HepG2 (cell line): ENCODE measurements around the gene LIMS2. TPM values are rescaled to one million over a fixed set of nuclear protein-coding genes. Genes with fewer than 3 reads are reported as not detected.

ENCODE experiments used
- CEBPG ChIP-seq: IDR thresholded peaks from 2 replicates; pipeline ENCODE4 v1.6.1; 2016
- GABPA ChIP-seq, 2 experiments: IDR thresholded peaks; 2 replicates each; pipeline ENCODE4 v1.6.1; 2011 to 2016; ENCODE audit warnings: low read depth in 2 of 2, low read length in 1 of 2, missing biosample characterization in 1 of 2, missing genetic modification characterization in 1 of 2
- KMT2A ChIP-seq: sonication (generic); formaldehyde crosslinking; IDR thresholded peaks from 2 replicates; pipeline ENCODE4 v1.4.0; 2020; ENCODE audit warnings: missing genetic modification reagents
- MTF1 ChIP-seq: sonication (generic); formaldehyde crosslinking; IDR thresholded peaks from 2 replicates; pipeline ENCODE4 v1.5.0; 2020; ENCODE audit warnings: missing genetic modification reagents
- PAX8 ChIP-seq: sonication (generic); formaldehyde crosslinking; IDR thresholded peaks from 2 replicates; pipeline ENCODE4 v1.8.0; 2022; ENCODE audit warnings: mild to moderate bottlenecking, missing genetic modification reagents, borderline replicate concordance
- RCOR2 ChIP-seq: IDR thresholded peaks from 2 replicates; pipeline ENCODE4 v1.6.1; 2016; ENCODE audit warnings: missing biosample characterization, missing genetic modification reagents
- SP2 ChIP-seq: sonication (generic); formaldehyde crosslinking; IDR thresholded peaks from 2 replicates; pipeline ENCODE4 v1.5.1; 2020; ENCODE audit warnings: mild to moderate bottlenecking, missing genetic modification reagents
- STAT6 ChIP-seq: sonication (generic); formaldehyde crosslinking; IDR thresholded peaks from 2 replicates; pipeline ENCODE4 v1.4.0; 2020; ENCODE audit warnings: missing genetic modification reagents, mild to moderate bottlenecking, borderline replicate concordance
- THYN1 ChIP-seq: sonication (generic); formaldehyde crosslinking; IDR thresholded peaks from 2 replicates; pipeline ENCODE4 v1.8.1; 2023; ENCODE audit warnings: low read depth, mild to moderate bottlenecking, moderate library complexity, missing genetic modification reagents, borderline replicate concordance
- YY1 ChIP-seq: IDR thresholded peaks from 2 replicates; pipeline ENCODE4 v1.6.1; 2011; ENCODE audit warnings: low read length, low read depth, moderate library complexity, mild to moderate bottlenecking; ENCODE audit not compliant: insufficient read depth, insufficient replicate concordance
- ZFP37 ChIP-seq: sonication (generic); formaldehyde crosslinking; IDR thresholded peaks from 2 replicates; pipeline ENCODE4 v1.4.0; 2020; ENCODE audit warnings: missing genetic modification reagents, borderline replicate concordance
- ZFP91 ChIP-seq: sonication (generic); formaldehyde crosslinking; IDR thresholded peaks from 2 replicates; pipeline ENCODE4 v1.9.0; 2022; ENCODE audit warnings: missing genetic modification reagents, mild to moderate bottlenecking, borderline replicate concordance
- ZNF142 ChIP-seq: sonication (generic); formaldehyde crosslinking; IDR thresholded peaks from 2 replicates; pipeline ENCODE4 v1.4.0; 2020; ENCODE audit warnings: missing genetic modification reagents
- ZNF354B ChIP-seq: sonication (generic); formaldehyde crosslinking; IDR thresholded peaks from 2 replicates; pipeline ENCODE4 v1.8.0; 2022; ENCODE audit warnings: mild to moderate bottlenecking, missing genetic modification reagents
- ZNF484 ChIP-seq: sonication (generic); formaldehyde crosslinking; IDR thresholded peaks from 2 replicates; pipeline ENCODE4 v1.5.1; 2020; ENCODE audit warnings: mild to moderate bottlenecking, low read depth, missing genetic modification reagents, borderline replicate concordance
- polyA plus RNA-seq, 8 experiments: library from polyadenylated mRNA; depleted of rRNA in 3 of 8; stranded (reverse) in 7 of 8; unstranded in 1 of 8; fragments of >200 nt; fragmentation: Illumina TruSeq in 4 of 8; extraction: Trizol in 4 of 8; gene quantifications; 2 replicates each; pipeline versions ENCODE4 v1.2.1 to v1.2.3, GENCODE V29; 2011 to 2016; ENCODE audit warnings: low read depth in 4 of 8, missing spikeins in 1 of 8, mixed read lengths in 1 of 8; ENCODE audit not compliant: insufficient read depth in 1 of 8
- total RNA-seq, 5 experiments: library from RNA; depleted of rRNA; stranded (reverse); fragments of >200 nt; fragmentation: Illumina TruSeq; extraction: Trizol; gene quantifications; 2 replicates each; pipeline ENCODE4 v1.2.3, GENCODE V29; 2016; ENCODE audit warnings: low read depth in 1 of 5
- TF ChIP-seq, protein P1 (sequence below): sonication (generic); formaldehyde crosslinking; IDR thresholded peaks from 2 replicates; pipeline ENCODE4 v1.4.0; 2020; ENCODE audit warnings: mild to moderate bottlenecking, missing genetic modification reagents

Gene LIMS2
- total and polyA plus RNA-seq, 2 of the 13 experiments (the other 11 are each of a cell fraction or from before 2014, with no cell fraction given) = 1.0 to 1.9 TPM

GRCh38 chr2:127701193-127701650 lies 25.9 kb upstream of the LIMS2 start, which contains the start of gene SFT2D3 (continued):
- TF ChIP-seq ZNF142 = 0 out of 2 replicates have a peak, but pooled peaks have one; percentile 26
- no peak for TF ChIP-seq THYN1 (CRISPR knock-in tag)
- peak; percentile 44; the same call in 1 of the 2 replicates for TF ChIP-seq STAT6 (CRISPR knock-in tag)
- TF ChIP-seq GABPA (IDR thresholded peaks at IDR 0.05; ENCODE audit: low read depth, low read length) = no peak
- TF ChIP-seq GABPA (CRISPR knock-in tag; IDR thresholded peaks at IDR 0.05; ENCODE audit: low read depth) = peak; percentile 92
- TF ChIP-seq YY1 = peak; percentile 99
- TF ChIP-seq, protein P1, sequence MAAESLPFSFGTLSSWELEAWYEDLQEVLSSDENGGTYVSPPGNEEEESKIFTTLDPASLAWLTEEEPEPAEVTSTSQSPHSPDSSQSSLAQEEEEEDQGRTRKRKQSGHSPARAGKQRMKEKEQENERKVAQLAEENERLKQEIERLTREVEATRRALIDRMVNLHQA = no peak
- no peak for TF ChIP-seq ZNF354B (CRISPR knock-in tag)
- peak; percentile 22; the same call in 1 of the 2 replicates for TF ChIP-seq MTF1 (CRISPR knock-in tag)
- peak; percentile 83; the same call in 1 of the 2 replicates for TF ChIP-seq ZFP91
- no peak; the same call in 1 of the 2 replicates for TF ChIP-seq RCOR2
- peak; percentile 86 for TF ChIP-seq KMT2A
- TF ChIP-seq ZFP37 (CRISPR knock-in tag) = peak; percentile 85; the same call in 1 of the 2 replicates
- TF ChIP-seq PAX8 (CRISPR knock-in tag) = peak; percentile 83; the same call in 1 of the 2 replicates
- TF ChIP-seq SP2 (CRISPR knock-in tag) = peak; percentile 86
- peak; percentile 36; the same call in 1 of the 2 replicates for TF ChIP-seq CEBPG
- TF ChIP-seq ZNF484 = 0 out of 2 replicates have a peak, but pooled peaks have one; percentile 26
